ENCODE results near the gene KIAA1217. TPM values are rescaled to one million over a fixed set of nuclear protein-coding genes. Genes with fewer than 3 reads are reported as not detected.

KIAA1217 gene
- total RNA-seq, 1 donor from 2014 or later, result 4.6 TPM

- intact Hi-C loops (cut with micrococcal nuclease), result no loop called here
These were observed 317.2 kb downstream of the KIAA1217 start for GRCh38 chr10:24526085-24526649.

- intact Hi-C loops (cut with micrococcal nuclease), result no loop called here
These were observed 320.0 kb downstream of the KIAA1217 start for GRCh38 chr10:24528946-24529345.

- intact Hi-C loops (cut with micrococcal nuclease), result no loop called here
These were observed 322.5 kb downstream of the KIAA1217 start for GRCh38 chr10:24531439-24531838.

GRCh38 chr10:24533981-24534380 is 325.0 kb downstream of the KIAA1217 start:
- intact Hi-C loops (cut with micrococcal nuclease), result no loop called here

- intact Hi-C loops (cut with micrococcal nuclease), result no loop called here
These were observed 327.7 kb downstream of the KIAA1217 start for GRCh38 chr10:24536636-24537035.

- intact Hi-C loops (cut with micrococcal nuclease), result no loop called here
These were observed 332.4 kb downstream of the KIAA1217 start for GRCh38 chr10:24541239-24541753.

GRCh38 chr10:24542314-24543270 is 333.7 kb downstream of the KIAA1217 start:
- intact Hi-C loops (cut with micrococcal nuclease), result no loop called here

GRCh38 chr10:24544776-24545175 is 335.8 kb downstream of the KIAA1217 start:
- intact Hi-C loops (cut with micrococcal nuclease), result no loop called here

- intact Hi-C loops (cut with micrococcal nuclease), result no loop called here
These were observed 336.6 kb downstream of the KIAA1217 start for GRCh38 chr10:24545585-24545984.

GRCh38 chr10:24550680-24551079 is 341.7 kb downstream of the KIAA1217 start:
- intact Hi-C loops (cut with micrococcal nuclease), result no loop called here

GRCh38 chr10:24551161-24551560 is 342.2 kb downstream of the KIAA1217 start:
- intact Hi-C loops (cut with micrococcal nuclease), result no loop called here

GRCh38 chr10:24552346-24553016 is 343.5 kb downstream of the KIAA1217 start:
- intact Hi-C loops (cut with micrococcal nuclease), result no loop called here

- intact Hi-C loops (cut with micrococcal nuclease), result no loop called here
These were observed 344.2 kb downstream of the KIAA1217 start for GRCh38 chr10:24553051-24553612.

- intact Hi-C loops (cut with micrococcal nuclease), result no loop called here
These were observed 345.1 kb downstream of the KIAA1217 start for GRCh38 chr10:24554036-24554435.

- intact Hi-C loops (cut with micrococcal nuclease), result loop anchor here (2.0 kb wide), 2 partner anchors 37 to 1397 kb away; no protein-coding TSS in a partner anchor
These were observed 347.3 kb downstream of the KIAA1217 start for GRCh38 chr10:24556126-24556749.

GRCh38 chr10:24556750-24557742 is 348.1 kb downstream of the KIAA1217 start:
- intact Hi-C loops (cut with micrococcal nuclease), result loop anchor here (1.0 to 2.0 kb wide), 3 partner anchors 38 to 1398 kb away; no protein-coding TSS in a partner anchor

- intact Hi-C loops (cut with micrococcal nuclease), result no loop called here
These were observed 352.5 kb downstream of the KIAA1217 start for GRCh38 chr10:24561453-24561852.

GRCh38 chr10:24568042-24568441 is 359.1 kb downstream of the KIAA1217 start:
- intact Hi-C loops (cut with micrococcal nuclease), result no loop called here

- intact Hi-C loops (cut with micrococcal nuclease), result no loop called here
These were observed 360.4 kb downstream of the KIAA1217 start for GRCh38 chr10:24569330-24569796.

Data from T-helper 1 cell treated with Interleukin-12 subunit alpha and Interleukin-12 subunit beta and Interleukin-4 antibody, amounts not matched to agents 30 ng/mL and 1 ng/mL, for 36 hours (primary cell).